HepG2 (cell line): Measurements from ENCODE around the gene ZNF100. TPM values are rescaled to one million over a fixed set of nuclear protein-coding genes. Genes with fewer than 3 reads are reported as not detected.

Source experiments
- ATAC-seq: fragments of 200-7000 bp; cut with Tn5 transposase; 3 replicates; pipeline ENCODE4 v1.9.1; 2020; ENCODE audit warnings: mild to moderate bottlenecking, moderate library complexity
- BruUV-seq: library from RNA; stranded (reverse); fragments of 400-500 nt; replicated peaks from 2 replicates; lab custom pipeline; 2021; lab: Mats Ljungman, UMichigan
- CTCF ChIA-PET: fragments of 300-600 bp; formaldehyde crosslinking; extraction: SDS; loops from one replicate; lab custom pipeline; 2021; ENCODE audit warnings: low total read pairs, inconsistent platforms, low intra/inter-chr PET ratio; lab: Yijun Ruan, JAX
- POLR2A ChIA-PET: fragments of 350-600 bp; sonication (Branson Sonifier 250); formaldehyde crosslinking; loops from one replicate; lab custom pipeline; 2020; ENCODE audit warnings: antibody characterized with exemption, inconsistent platforms; lab: Yijun Ruan, JAX
- DNase-seq: peaks from one replicate; pipeline ENCODE4 v3.0.0-alpha.2; 2015; ENCODE audit warnings: low spot score
- FAIRE-seq: peaks from 3 replicates; lab custom pipeline; 2011; peaks lifted over from hg19 to GRCh38; lab: Jason Lieb, UNC
- H2AFZ ChIP-seq: one replicate; pipeline ENCODE4 v1.6.1; 2011; ENCODE audit warnings: low read length, inconsistent platforms
- H3K27ac ChIP-seq: fragments of 300-600 bp; 3 replicates; pipeline ENCODE4 v1.8.0; 2011; ENCODE audit warnings: mixed run types, mild to moderate bottlenecking, mixed read lengths, low read length, inconsistent platforms; ENCODE audit not compliant: insufficient read depth; ENCODE audit errors: extremely low read length
- H3K27me3 ChIP-seq, 2 experiments: fragments of 200-600 bp in 1 of 2; 2 replicates in 1 of 2; 3 replicates in 1 of 2; pipeline versions ENCODE4 v1.6.0 to v1.8.0; 2011; ENCODE audit warnings: low read length in 2 of 2, mild to moderate bottlenecking in 2 of 2, moderate library complexity in 2 of 2, inconsistent platforms in 1 of 2; ENCODE audit not compliant: insufficient read depth in 2 of 2, control insufficient read depth in 1 of 2
- H3K36me3 ChIP-seq, 2 experiments: fragments of 200-600 bp in 1 of 2; replicated peaks in 1 of 2; 2 replicates in 1 of 2; 3 replicates in 1 of 2; pipeline versions ENCODE4 v1.5.1 to v1.8.0; 2011; ENCODE audit warnings: low read length in 2 of 2, inconsistent platforms in 1 of 2; ENCODE audit not compliant: insufficient read depth in 2 of 2, control insufficient read depth in 1 of 2
- H3K4me1 ChIP-seq: 2 replicates; pipeline ENCODE4 v1.5.1; 2012; ENCODE audit warnings: low read length, inconsistent platforms; ENCODE audit not compliant: insufficient read depth
- H3K4me2 ChIP-seq: 2 replicates; pipeline ENCODE4 v1.6.0; 2011; ENCODE audit warnings: low read depth, low read length, inconsistent platforms
- H3K4me3 ChIP-seq, 3 experiments: fragments of 200-600 bp in 1 of 3; sonication (generic), shearing (Covaris generic) in 1 of 3; replicated peaks in 1 of 3; 2 replicates each; pipeline ENCODE4 v1.5.1; 2011 to 2016; ENCODE audit warnings: low read length in 3 of 3, inconsistent platforms in 2 of 3, low read depth in 2 of 3, mild to moderate bottlenecking in 2 of 3, control low read depth in 1 of 3, mixed read lengths in 1 of 3; ENCODE audit not compliant: insufficient read depth in 1 of 3
- H3K79me2 ChIP-seq: one replicate; pipeline ENCODE4 v1.6.1; 2011; ENCODE audit warnings: low read length, inconsistent platforms; ENCODE audit not compliant: insufficient read depth
- H3K9ac ChIP-seq: 2 replicates; pipeline ENCODE4 v1.6.0; 2011; ENCODE audit warnings: mild to moderate bottlenecking, low read depth, low read length, inconsistent platforms; ENCODE audit not compliant: insufficient read depth
- H3K9me3 ChIP-seq: 2 replicates; pipeline ENCODE4 v1.5.1; 2012; ENCODE audit warnings: mild to moderate bottlenecking, low read length
- H4K20me1 ChIP-seq: 2 replicates; pipeline ENCODE4 v1.6.0; 2011; ENCODE audit warnings: inconsistent platforms, mild to moderate bottlenecking, low read length, moderate library complexity; ENCODE audit not compliant: insufficient read depth
- MIER2 ChIP-seq: IDR thresholded peaks from 2 replicates; pipeline ENCODE4 v1.6.1; 2016; ENCODE audit warnings: missing biosample characterization, missing genetic modification reagents
- MXI1 ChIP-seq: IDR thresholded peaks from 3 replicates; pipeline ENCODE4 v1.6.1; 2012; ENCODE audit warnings: low read depth, low read length, inconsistent platforms, borderline replicate concordance
- MZF1 ChIP-seq: sonication (generic); formaldehyde crosslinking; IDR thresholded peaks from 2 replicates; pipeline ENCODE4 v1.8.1; 2023; ENCODE audit warnings: mild to moderate bottlenecking, missing genetic modification reagents, borderline replicate concordance
- NCOA5 ChIP-seq: sonication (generic); formaldehyde crosslinking; IDR thresholded peaks from 2 replicates; pipeline ENCODE4 v1.4.0; 2020; ENCODE audit warnings: missing genetic modification reagents
- POGK ChIP-seq: sonication (generic); formaldehyde crosslinking; conservative IDR thresholded peaks from 2 replicates; pipeline ENCODE4 v1.8.0; 2022; ENCODE audit warnings: mild to moderate bottlenecking, moderate library complexity, missing genetic modification reagents
- SMYD3 ChIP-seq: sonication (generic); formaldehyde crosslinking; IDR thresholded peaks from 2 replicates; pipeline ENCODE4 v1.8.1; 2023; ENCODE audit warnings: mild to moderate bottlenecking, missing genetic modification reagents
- XRCC5 ChIP-seq: fragments of 200-400 bp; formaldehyde crosslinking; optimal IDR thresholded peaks from 2 replicates; pipeline ENCODE3; 2017; ENCODE audit warnings: mild to moderate bottlenecking, low read length
- ZIK1 ChIP-seq: sonication (generic); formaldehyde crosslinking; IDR thresholded peaks from 2 replicates; pipeline ENCODE4 v1.5.0; 2020; ENCODE audit warnings: mild to moderate bottlenecking, low read depth, missing genetic modification reagents, borderline replicate concordance
- ZMYM3 ChIP-seq: sonication (generic); formaldehyde crosslinking; IDR thresholded peaks from 2 replicates; pipeline ENCODE4 v1.5.1; 2020; ENCODE audit warnings: mild to moderate bottlenecking, missing genetic modification reagents
- ZNF207 ChIP-seq: fragments of 450-650 bp; IDR thresholded peaks from 2 replicates; pipeline ENCODE4 v1.6.1; 2016; ENCODE audit warnings: antibody characterized with exemption, borderline replicate concordance
- ZNF296 ChIP-seq: sonication (generic); formaldehyde crosslinking; conservative IDR thresholded peaks from 2 replicates; pipeline ENCODE4 v1.5.0; 2020; ENCODE audit warnings: mild to moderate bottlenecking, missing genetic modification reagents
- ZNF644 ChIP-seq: IDR thresholded peaks from 2 replicates; pipeline ENCODE4 v1.6.1; 2016; ENCODE audit warnings: low read depth
- ZSCAN20 ChIP-seq: sonication (generic); formaldehyde crosslinking; IDR thresholded peaks from 2 replicates; pipeline ENCODE4 v1.4.0; 2020; ENCODE audit warnings: missing genetic modification reagents, mild to moderate bottlenecking, borderline replicate concordance
- WGBS: methylation state at CpG from one replicate; pipeline ENCODE4 v1.1.6; 2017; ENCODE audit warnings: low lambda C conversion rate; 5-methylcytosine and 5-hydroxymethylcytosine counted together
- in situ Hi-C: cut with HindIII; loops from 2 replicates; pipeline ENCODE4 v1.10.0; 2017; ENCODE audit warnings: low pct_unique_long_range_greater_than_20kb; ENCODE audit not compliant: extremely low pct_ligation_motif_present
- intact Hi-C: fragments of 100-400 bp; cut with micrococcal nuclease; formaldehyde crosslinking; loops from one replicate; pipeline ENCODE4 v1.10.0; 2022; ENCODE audit not compliant: unreplicated experiment
- polyA plus RNA-seq, 8 experiments: library from polyadenylated mRNA; depleted of rRNA in 3 of 8; stranded (reverse) in 7 of 8; unstranded in 1 of 8; fragments of >200 nt; fragmentation: Illumina TruSeq in 4 of 8; extraction: Trizol in 4 of 8; gene quantifications; 2 replicates each; pipeline versions ENCODE4 v1.2.1 to v1.2.3, GENCODE V29; 2011 to 2016; ENCODE audit warnings: low read depth in 4 of 8, missing spikeins in 1 of 8, mixed read lengths in 1 of 8; ENCODE audit not compliant: insufficient read depth in 1 of 8
- total RNA-seq, 5 experiments: library from RNA; depleted of rRNA; stranded (reverse); fragments of >200 nt; fragmentation: Illumina TruSeq; extraction: Trizol; gene quantifications; 2 replicates each; pipeline ENCODE4 v1.2.3, GENCODE V29; 2016; ENCODE audit warnings: low read depth in 1 of 5

The ZNF100 gene
- total and polyA plus RNA-seq, 2 of the 13 experiments (the other 11 are each of a cell fraction or from before 2014, with no cell fraction given): 2.5 to 11.4 TPM

GRCh38 chr19:21748088-21748487 lies 19.3 kb downstream of the ZNF100 start:
- no TSS peak for BruUV-seq
- H3K79me2 ChIP-seq: no peaks in the 10 kb centered on the region
- intact Hi-C loops: no loop called here
- H3K4me3 ChIP-seq: no peak overlapping the region
- CTCF ChIA-PET: no interaction called here
- H4K20me1 ChIP-seq: no peaks in the 10 kb centered on the region
- H2AFZ ChIP-seq: no peak overlapping the region
- H3K36me3 ChIP-seq: peaks cover 2 to 30% of the 10 kb centered on the region in 2 experiments
- DNase-seq (no peak), ATAC-seq (no peak), FAIRE-seq (no peak)
- in situ Hi-C loops: no loop called here
- WGBS: 90% methylated on average over 1 of the region's 1 CpG
- no peaks in the 10 kb centered on the region for H3K9me3 ChIP-seq
- POLR2A ChIA-PET: no interaction called here
- H3K9ac ChIP-seq: no peak overlapping the region
- H3K4me1 ChIP-seq: peaks cover 6% of the 10 kb centered on the region; the same call in 1 of the 2 replicates
- H3K27ac ChIP-seq: no peak overlapping the region
- TF ChIP-seq NCOA5 (no peak), ZSCAN20 (CRISPR knock-in tag) (no peak), ZNF644 (no peak), ZIK1 (CRISPR knock-in tag) (no peak), ZNF296 (CRISPR knock-in tag) (no peak), POGK (CRISPR knock-in tag) (no peak), XRCC5 (no peak), MXI1 (no peak), ZNF207 (no peak), MIER2 (CRISPR knock-in tag) (no peak), SMYD3 (CRISPR knock-in tag) (no peak), ZMYM3 (CRISPR knock-in tag) (no peak), MZF1 (no peak)
- H3K4me2 ChIP-seq: no peak overlapping the region
- H3K27me3 ChIP-seq: no peaks in the 10 kb centered on the region
